ENCODE results near the gene ZNF534. TPM values are rescaled to one million over a fixed set of nuclear protein-coding genes. Genes with fewer than 3 reads are reported as not detected.
A peak's percentile ranks its signal among the peaks of the same experiment; 100 is the strongest.

The ZNF534 gene
- 0.03 TPM for polyA plus RNA-seq (2013, experiment 1 of 2)
- 0.05 TPM for polyA plus RNA-seq (2013, experiment 2 of 2)

DNA sequence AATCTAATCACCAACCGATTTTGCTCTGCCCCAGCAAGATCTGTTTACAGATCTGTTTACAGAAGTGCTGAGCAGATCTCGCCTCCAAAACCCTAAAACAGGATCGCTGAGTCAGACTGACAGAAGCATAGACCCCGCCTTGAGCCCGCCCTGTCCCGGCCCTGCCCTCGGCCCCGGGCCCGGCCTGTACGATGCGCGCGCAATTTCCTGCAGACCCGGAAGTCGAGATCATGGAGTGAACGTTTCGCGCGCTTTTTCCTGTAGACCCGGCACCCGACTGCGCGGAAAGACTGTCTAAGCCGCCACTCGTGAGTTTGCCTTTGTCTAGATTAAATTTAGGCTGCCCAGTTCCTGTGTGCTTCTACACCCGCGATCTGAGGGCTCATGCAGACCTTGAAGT lies at the start of gene ZNF534:
Gene ZNF534 (plus strand): TSS at position 212 of the 400 bp plus-strand sequence. CDS start 2,327 bp downstream, outside the sequence.
- Histone ChIP-seq H3K14ac (ENCODE audit: low read length in 2 of 2) (no peak within 1 kb of the TSS), H2AFZ (ENCODE audit: low read depth, low read length) (no peak within 1 kb of the TSS), H3K36me3 (ENCODE audit: control insufficient read depth in 1 of 2, insufficient read depth in 2 of 2, low read depth in 1 of 2, low read length in 2 of 2) (no peaks in the 10 kb centered on the region), H3K27me3 (ENCODE audit: control insufficient read depth in 1 of 2, insufficient read depth in 1 of 2, low read length in 2 of 2) (no peaks in the 10 kb centered on the region), H3K9ac (ENCODE audit: low read length) (no peak within 1 kb of the TSS), H2BK5ac (ENCODE audit: low read depth, low read length, poor library complexity, severe bottlenecking) (no peak within 1 kb of the TSS), H3K4me2 (ENCODE audit: low read length, poor library complexity, severe bottlenecking) (no peak within 1 kb of the TSS), H3K9me3 (ENCODE audit: control insufficient read depth, low read length) (peaks cover 33% of the 10 kb centered on the region), H3K4me3 (ENCODE audit: insufficient read depth in 1 of 2, low read depth in 1 of 2, low read length in 2 of 2) (no peak within 1 kb of the TSS), H3K4ac (ENCODE audit: low read depth in 1 of 2, low read length in 2 of 2) (no peak within 1 kb of the TSS), H4K91ac (ENCODE audit: low read length) (no peak within 1 kb of the TSS), H2BK120ac (ENCODE audit: low read depth, low read length) (no peak within 1 kb of the TSS), H3K4me1 (ENCODE audit: control insufficient read depth, insufficient read depth, low read depth, low read length) (no peaks in the 10 kb centered on the region), H4K8ac (ENCODE audit: low read length) (no peak within 1 kb of the TSS), H3K79me1 (replicated peaks; ENCODE audit: low read length, poor library complexity, severe bottlenecking) (no peaks in the 10 kb centered on the region), H2AK5ac (ENCODE audit: low read length, severe bottlenecking) (no peak within 1 kb of the TSS), H2BK12ac (ENCODE audit: low read length in 2 of 2) (no peak within 1 kb of the TSS), H2BK15ac (ENCODE audit: low read depth, poor library complexity, severe bottlenecking) (no peak within 1 kb of the TSS), H3K18ac (ENCODE audit: low read depth in 1 of 2, low read length in 2 of 2) (no peak within 1 kb of the TSS), H3K23ac (ENCODE audit: low read length in 2 of 2) (no peak within 1 kb of the TSS), H3K27ac (ENCODE audit: low read length, poor library complexity, severe bottlenecking) (no peak within 1 kb of the TSS)
- DNase-seq: no peak
- 90% methylated on average over 27 of the region's 27 CpGs for WGBS

DNA sequence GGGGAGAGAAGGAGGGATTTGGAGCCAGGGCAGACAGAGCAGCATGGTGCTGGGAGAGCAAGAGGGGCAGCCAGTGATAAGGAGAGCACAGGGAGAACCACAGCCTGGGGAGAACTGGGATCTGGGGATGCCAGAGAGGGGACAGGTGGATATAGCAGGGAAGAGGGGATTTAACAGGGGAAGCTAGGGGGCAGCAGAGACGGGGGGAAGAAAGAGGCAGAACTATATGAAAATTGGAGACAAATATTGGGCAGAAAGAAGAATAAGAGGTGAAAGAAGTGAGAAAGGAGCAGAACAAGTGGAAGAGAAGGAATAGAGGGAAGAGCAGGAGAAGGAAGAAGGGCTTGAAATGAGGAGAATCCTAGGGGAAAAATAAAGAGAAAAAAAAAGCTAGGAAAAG lies 37.8 kb upstream of the ZNF534 start:
- Histone ChIP-seq H3K4me1 (ENCODE audit: control insufficient read depth, insufficient read depth, low read depth, low read length) (no peaks in the 10 kb centered on the region), H3K79me1 (replicated peaks; ENCODE audit: low read length, poor library complexity, severe bottlenecking) (peaks cover 8% of the 10 kb centered on the region), H4K91ac (ENCODE audit: low read length) (no peak overlapping the region), H2BK120ac (ENCODE audit: low read depth, low read length) (no peak overlapping the region), H2AK5ac (ENCODE audit: low read length, severe bottlenecking) (no peak overlapping the region), H2BK5ac (ENCODE audit: low read depth, low read length, poor library complexity, severe bottlenecking) (no peak overlapping the region), H3K4ac (ENCODE audit: low read depth in 1 of 2, low read length in 2 of 2) (no peak overlapping the region), H3K27me3 (ENCODE audit: control insufficient read depth in 1 of 2, insufficient read depth in 1 of 2, low read length in 2 of 2) (no peaks in the 10 kb centered on the region), H3K23ac (ENCODE audit: low read length in 2 of 2) (no peak overlapping the region), H2AFZ (ENCODE audit: low read depth, low read length) (peak overlapping the region; percentile 27), H4K8ac (ENCODE audit: low read length) (no peak overlapping the region), H3K9me3 (ENCODE audit: control insufficient read depth, low read length) (peaks cover 83% of the 10 kb centered on the region), H3K14ac (ENCODE audit: low read length in 2 of 2) (no peak overlapping the region), H2BK15ac (ENCODE audit: low read depth, poor library complexity, severe bottlenecking) (no peak overlapping the region), H3K9ac (ENCODE audit: low read length) (no peak overlapping the region), H3K36me3 (ENCODE audit: control insufficient read depth in 1 of 2, insufficient read depth in 2 of 2, low read depth in 1 of 2, low read length in 2 of 2) (peaks cover 20 to 48% of the 10 kb centered on the region in 2 experiments), H3K4me2 (ENCODE audit: low read length, poor library complexity, severe bottlenecking) (no peak overlapping the region), H3K18ac (ENCODE audit: low read depth in 1 of 2, low read length in 2 of 2) (no peak overlapping the region), H3K4me3 (ENCODE audit: insufficient read depth in 1 of 2, low read depth in 1 of 2, low read length in 2 of 2) (no peak overlapping the region), H3K27ac (ENCODE audit: low read length, poor library complexity, severe bottlenecking) (no peak overlapping the region), H2BK12ac (ENCODE audit: low read length in 2 of 2) (no peak overlapping the region)
- DNase-seq: no peak
- 77% methylated on average over 1 of the region's 1 CpG for WGBS

DNA sequence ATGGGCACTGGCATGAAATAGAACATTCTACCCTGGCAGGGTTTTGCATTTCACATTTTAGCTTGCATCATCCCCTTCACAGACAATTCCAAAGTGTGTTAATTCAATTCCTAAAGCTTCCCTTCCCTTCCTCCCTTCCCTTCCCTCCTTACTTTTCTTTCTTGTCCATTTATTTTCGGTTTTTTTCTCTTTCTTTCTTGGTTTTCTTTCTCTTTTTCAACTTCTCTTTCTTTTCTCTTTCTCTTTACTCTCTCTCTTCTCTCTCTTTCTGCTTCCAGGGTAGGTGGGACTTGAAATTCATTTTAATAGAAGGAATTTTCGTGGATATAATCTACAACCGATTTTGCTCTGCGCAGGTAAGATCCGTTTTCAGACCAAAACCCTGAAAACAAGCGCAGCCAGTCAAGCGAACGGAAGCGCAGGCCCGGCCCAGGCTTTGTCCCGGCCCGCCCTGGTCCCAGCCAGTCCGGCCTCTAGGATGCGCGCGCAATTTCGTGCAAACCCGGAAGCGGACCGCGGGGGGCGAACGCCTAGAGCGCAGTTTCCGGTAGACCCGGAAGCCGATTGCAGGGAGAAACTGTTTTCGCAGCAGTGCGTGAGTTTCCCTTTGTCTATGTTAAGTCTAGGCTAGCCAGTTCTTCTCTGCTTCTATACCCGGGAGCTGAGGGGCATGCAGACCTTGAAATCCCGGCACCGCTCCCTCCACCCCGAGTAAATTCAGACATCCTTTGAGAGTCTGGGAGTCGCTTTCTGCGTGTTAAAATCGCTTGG lies 31.5 kb upstream of the ZNF534 start, which contains the start of gene ZNF528:
Gene ZNF528 (plus strand): TSS at position 540 of the 771 bp plus-strand sequence. CDS start 4,165 bp downstream, outside the sequence.
- peak; percentile 94 for DNase-seq
- H3K9me3 ChIP-seq (ENCODE audit: control insufficient read depth, low read length): peaks cover 63% of the 10 kb centered on the region
- peak within 1 kb of the TSS; percentile 60 for H2AK5ac ChIP-seq (ENCODE audit: low read length, severe bottlenecking)
- peaks cover 25% of the 10 kb centered on the region for H3K79me1 ChIP-seq (replicated peaks; ENCODE audit: low read length, poor library complexity, severe bottlenecking)
- H4K91ac ChIP-seq (ENCODE audit: low read length): peak within 1 kb of the TSS; percentile 60
- peak within 1 kb of the TSS; percentile 73 for H3K4me2 ChIP-seq (ENCODE audit: low read length, poor library complexity, severe bottlenecking)
- no peak within 1 kb of the TSS for H2BK5ac ChIP-seq (ENCODE audit: low read depth, low read length, poor library complexity, severe bottlenecking)
- no peak within 1 kb of the TSS for H3K23ac ChIP-seq (ENCODE audit: low read length in 2 of 2)
- peak within 1 kb of the TSS; percentile 52 to 83 for H3K18ac ChIP-seq (ENCODE audit: low read depth in 1 of 2, low read length in 2 of 2)
- H3K9ac ChIP-seq (ENCODE audit: low read length): peak within 1 kb of the TSS; percentile 97
- H3K27me3 ChIP-seq (ENCODE audit: control insufficient read depth in 1 of 2, insufficient read depth in 1 of 2, low read length in 2 of 2): no peaks in the 10 kb centered on the region
- WGBS: under 1% methylated on average over 36 of the region's 36 CpGs
- H3K36me3 ChIP-seq (ENCODE audit: control insufficient read depth in 1 of 2, insufficient read depth in 2 of 2, low read depth in 1 of 2, low read length in 2 of 2): peaks cover 31 to 60% of the 10 kb centered on the region in 2 experiments
- no peak within 1 kb of the TSS for H2BK120ac ChIP-seq (ENCODE audit: low read depth, low read length)
- peak within 1 kb of the TSS; percentile 68 to 81 for H3K4ac ChIP-seq (ENCODE audit: low read depth in 1 of 2, low read length in 2 of 2)
- peaks cover 2% of the 10 kb centered on the region for H3K4me1 ChIP-seq (ENCODE audit: control insufficient read depth, insufficient read depth, low read depth, low read length)
- H4K8ac ChIP-seq (ENCODE audit: low read length): peak within 1 kb of the TSS; percentile 83
- H2BK12ac ChIP-seq (ENCODE audit: low read length in 2 of 2): peak within 1 kb of the TSS in 1 of 2 experiments; percentile 24
- H3K4me3 ChIP-seq (ENCODE audit: insufficient read depth in 1 of 2, low read depth in 1 of 2, low read length in 2 of 2): peak within 1 kb of the TSS; percentile 68 to 95
- peak within 1 kb of the TSS in 1 of 2 experiments; percentile 26 for H3K14ac ChIP-seq (ENCODE audit: low read length in 2 of 2)
- H2BK15ac ChIP-seq (ENCODE audit: low read depth, poor library complexity, severe bottlenecking): peak within 1 kb of the TSS; percentile 39
- H2AFZ ChIP-seq (ENCODE audit: low read depth, low read length): peak within 1 kb of the TSS; percentile 46
- peak within 1 kb of the TSS; percentile 81 for H3K27ac ChIP-seq (ENCODE audit: low read length, poor library complexity, severe bottlenecking)

GRCh38 chr19:52398081-52398441 lies 30.9 kb upstream of the ZNF534 start:
- no peak overlapping the region for H2BK5ac ChIP-seq (ENCODE audit: low read depth, low read length, poor library complexity, severe bottlenecking)
- H2AK5ac ChIP-seq (ENCODE audit: low read length, severe bottlenecking): peak overlapping the region; percentile 60
- peaks cover 2% of the 10 kb centered on the region for H3K4me1 ChIP-seq (ENCODE audit: control insufficient read depth, insufficient read depth, low read depth, low read length)
- peak overlapping the region; percentile 68 to 95 for H3K4me3 ChIP-seq (ENCODE audit: insufficient read depth in 1 of 2, low read depth in 1 of 2, low read length in 2 of 2)
- no peaks in the 10 kb centered on the region for H3K27me3 ChIP-seq (ENCODE audit: control insufficient read depth in 1 of 2, insufficient read depth in 1 of 2, low read length in 2 of 2)
- peak overlapping the region; percentile 68 to 81 for H3K4ac ChIP-seq (ENCODE audit: low read depth in 1 of 2, low read length in 2 of 2)
- peak overlapping the region; percentile 46 for H2AFZ ChIP-seq (ENCODE audit: low read depth, low read length)
- peaks cover 64% of the 10 kb centered on the region for H3K9me3 ChIP-seq (ENCODE audit: control insufficient read depth, low read length)
- peaks cover 33 to 65% of the 10 kb centered on the region in 2 experiments for H3K36me3 ChIP-seq (ENCODE audit: control insufficient read depth in 1 of 2, insufficient read depth in 2 of 2, low read depth in 1 of 2, low read length in 2 of 2)
- peak overlapping the region; percentile 60 for H4K91ac ChIP-seq (ENCODE audit: low read length)
- H3K27ac ChIP-seq (ENCODE audit: low read length, poor library complexity, severe bottlenecking): peak overlapping the region; percentile 81
- peaks cover 25% of the 10 kb centered on the region for H3K79me1 ChIP-seq (replicated peaks; ENCODE audit: low read length, poor library complexity, severe bottlenecking)
- peak overlapping the region; percentile 39 for H2BK15ac ChIP-seq (ENCODE audit: low read depth, poor library complexity, severe bottlenecking)
- WGBS: 5% methylated on average over 14 of the region's 14 CpGs
- no peak for DNase-seq
- peak overlapping the region; percentile 73 for H3K4me2 ChIP-seq (ENCODE audit: low read length, poor library complexity, severe bottlenecking)
- peak overlapping the region; percentile 52 to 83 for H3K18ac ChIP-seq (ENCODE audit: low read depth in 1 of 2, low read length in 2 of 2)
- peak overlapping the region in 1 of 2 experiments; percentile 26 for H3K14ac ChIP-seq (ENCODE audit: low read length in 2 of 2)
- H2BK12ac ChIP-seq (ENCODE audit: low read length in 2 of 2): no peak overlapping the region
- no peak overlapping the region for H3K23ac ChIP-seq (ENCODE audit: low read length in 2 of 2)
- peak overlapping the region; percentile 97 for H3K9ac ChIP-seq (ENCODE audit: low read length)
- no peak overlapping the region for H2BK120ac ChIP-seq (ENCODE audit: low read depth, low read length)
- H4K8ac ChIP-seq (ENCODE audit: low read length): peak overlapping the region; percentile 83
